GM18858 (cell line): Measurements from ENCODE around the gene AP2A2.

Experiments used
- ATAC-seq: cut with Tn5 transposase; IDR thresholded peaks from one replicate; pipeline ENCODE4 v1.9.1; 2021; ENCODE audit not compliant: unreplicated experiment

The AP2A2 gene

DNA sequence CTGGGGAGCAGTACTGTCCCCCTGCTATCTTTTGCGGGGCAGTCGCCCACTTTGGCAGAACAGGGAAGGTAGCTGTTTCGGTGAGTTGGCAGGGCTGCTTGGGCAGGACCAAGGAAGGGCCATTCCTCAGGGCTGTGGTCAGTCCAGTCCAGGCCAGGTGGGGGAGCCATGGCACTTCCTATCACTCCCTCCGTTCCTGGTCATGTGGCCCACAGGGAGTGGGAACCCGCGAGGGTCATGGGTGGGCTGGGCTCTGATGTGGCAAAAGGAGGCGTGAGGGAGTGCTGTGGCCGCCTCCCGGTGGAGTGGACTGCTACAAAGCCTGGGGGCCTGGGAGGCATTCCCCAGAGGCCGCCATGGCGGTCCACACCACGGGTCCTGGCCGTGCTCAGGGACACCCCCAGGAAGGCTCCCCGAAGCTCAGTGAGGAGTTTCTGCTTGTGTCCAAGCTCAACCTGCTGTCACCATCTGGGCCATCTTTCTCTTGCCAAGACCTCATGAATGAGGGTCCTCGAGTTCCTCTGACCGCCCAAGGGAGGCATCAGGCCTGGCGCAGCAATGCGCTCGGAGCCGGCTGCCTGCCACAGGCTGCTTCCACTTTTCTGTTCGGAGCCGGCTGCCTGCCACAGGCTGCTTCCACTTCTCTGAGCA lies 27.0 kb upstream of the AP2A2 start:
- ATAC-seq = no peak

DNA sequence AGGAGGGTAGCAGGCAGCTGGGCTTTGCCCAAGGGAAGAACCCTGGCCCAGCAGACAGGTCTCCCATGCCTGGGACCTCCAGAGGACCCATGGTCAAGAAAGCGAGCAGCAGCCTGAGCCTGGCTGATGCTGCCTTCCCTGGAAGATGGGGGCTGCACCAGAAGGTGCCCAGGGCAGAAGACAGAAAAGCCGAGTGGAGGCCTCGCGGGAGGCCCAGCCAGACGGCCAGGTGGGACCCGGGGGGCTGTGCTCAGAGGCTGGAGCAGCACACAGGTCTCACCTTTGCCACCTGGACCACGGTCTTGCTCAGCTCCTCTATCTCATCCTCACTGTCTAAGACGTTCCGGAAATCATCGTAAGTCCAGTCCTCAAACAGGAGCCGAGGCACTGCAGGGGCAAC lies 25.9 kb upstream of the AP2A2 start:
- ATAC-seq = no peak

DNA sequence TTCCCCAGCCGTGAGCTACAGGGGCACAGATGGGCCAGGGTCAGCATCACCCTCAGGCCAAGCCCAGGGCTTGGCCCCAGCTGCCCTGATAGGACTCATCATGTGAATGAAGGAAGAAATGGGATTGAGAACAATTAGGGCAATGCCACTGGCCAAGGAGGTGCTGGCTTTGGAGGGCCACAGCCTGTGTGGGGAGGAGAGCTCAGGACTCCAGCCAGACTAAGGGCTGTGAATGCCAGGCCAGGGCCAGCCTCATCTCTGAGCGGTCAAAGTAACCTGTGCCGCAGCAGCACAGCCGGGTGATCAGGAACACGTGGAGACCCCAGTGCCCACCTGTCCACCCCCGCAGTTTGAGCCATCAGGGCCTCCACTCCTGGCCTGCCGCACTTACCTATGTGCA lies 25.1 kb upstream of the AP2A2 start:
- no peak for ATAC-seq

DNA sequence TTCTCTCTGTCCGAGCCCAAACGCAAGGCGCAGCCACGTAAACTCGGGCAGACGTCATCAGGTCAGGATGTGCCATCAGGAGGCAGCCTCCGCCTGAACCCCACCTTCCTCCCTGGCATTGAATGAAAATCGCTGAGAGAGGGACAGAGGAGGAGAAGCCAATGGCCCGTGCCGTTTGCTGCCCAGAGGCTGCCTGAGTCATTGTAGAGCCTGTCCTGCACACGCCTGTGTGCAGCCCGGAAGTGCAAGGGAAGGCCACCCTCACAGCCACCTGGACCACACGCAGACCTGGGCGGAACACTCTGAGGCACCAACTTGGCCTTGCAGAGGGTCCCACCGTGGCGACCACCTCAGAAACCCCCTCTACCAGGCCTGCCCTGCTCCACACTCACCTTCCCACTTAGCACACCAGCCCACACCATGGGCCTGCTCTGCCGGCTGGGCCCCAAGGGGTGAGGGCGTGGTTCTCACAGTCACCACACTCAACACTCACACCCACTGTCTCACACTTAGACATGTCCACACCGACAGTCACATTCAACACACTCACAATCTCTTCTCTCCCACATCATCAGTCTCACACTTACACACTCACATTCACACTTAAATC lies 24.1 kb upstream of the AP2A2 start:
- no peak for ATAC-seq

GRCh38 chr11:904380-904779 lies 21.3 kb upstream of the AP2A2 start:
- no peak for ATAC-seq

- ATAC-seq = no peak
Measured at GRCh38 chr11:905952-906351, 19.7 kb upstream of the AP2A2 start.

GRCh38 chr11:907668-908067 lies 18.0 kb upstream of the AP2A2 start:
- ATAC-seq = no peak

GRCh38 chr11:908273-908672 lies 17.4 kb upstream of the AP2A2 start:
- no peak for ATAC-seq

- no peak for ATAC-seq
Measured at GRCh38 chr11:909406-909805, 16.3 kb upstream of the AP2A2 start.

- ATAC-seq = no peak
Measured at GRCh38 chr11:910044-910588, 15.6 kb upstream of the AP2A2 start.

GRCh38 chr11:910589-911030 lies 15.1 kb upstream of the AP2A2 start, which contains the start of gene CHID1:
Gene CHID1 (minus strand): TSS chr11:910810. CDS start chr11:904816, 5,994 bp downstream.
- peak; percentile 65 for ATAC-seq

GRCh38 chr11:911031-911889 lies 14.4 kb upstream of the AP2A2 start:
- ATAC-seq = peak; percentile 26

DNA sequence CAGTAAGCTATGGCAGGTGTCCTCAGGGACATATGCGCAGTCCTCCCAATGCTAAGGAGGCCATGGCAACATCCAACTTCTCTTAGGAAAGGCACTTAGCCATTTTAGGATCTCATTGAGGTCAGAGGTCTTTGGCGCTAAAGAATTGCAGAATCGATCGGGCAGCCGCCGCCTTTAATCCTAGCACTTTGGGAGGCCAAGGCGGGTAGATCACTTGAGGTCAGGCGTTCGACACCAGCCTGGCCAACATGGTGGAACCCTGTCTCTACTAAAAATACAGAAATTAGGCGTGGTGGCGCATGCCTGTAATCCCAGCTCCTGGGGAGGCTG lies 13.8 kb upstream of the AP2A2 start:
- no peak for ATAC-seq

- no peak for ATAC-seq
Measured at GRCh38 chr11:912266-912665, 13.4 kb upstream of the AP2A2 start.

DNA sequence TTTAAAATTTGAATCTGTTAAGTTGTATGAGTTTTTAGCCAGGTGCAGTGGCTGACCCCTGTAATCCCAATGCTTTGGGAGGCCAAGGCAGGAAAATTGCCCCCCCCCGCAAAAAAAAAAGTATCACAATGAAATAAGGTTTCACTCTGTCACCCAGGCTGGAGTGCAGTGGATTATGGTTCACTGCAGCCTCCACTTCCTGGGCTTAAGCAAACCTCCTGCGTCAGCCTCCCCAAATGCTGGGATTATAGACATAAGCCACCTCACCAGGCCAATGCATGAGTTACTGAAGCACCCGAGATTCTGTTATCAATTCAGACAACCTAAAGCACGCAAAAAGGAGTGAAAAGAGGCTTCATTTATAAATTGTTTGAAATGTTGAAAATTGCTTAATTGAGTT lies 12.6 kb upstream of the AP2A2 start:
- ATAC-seq = no peak

DNA sequence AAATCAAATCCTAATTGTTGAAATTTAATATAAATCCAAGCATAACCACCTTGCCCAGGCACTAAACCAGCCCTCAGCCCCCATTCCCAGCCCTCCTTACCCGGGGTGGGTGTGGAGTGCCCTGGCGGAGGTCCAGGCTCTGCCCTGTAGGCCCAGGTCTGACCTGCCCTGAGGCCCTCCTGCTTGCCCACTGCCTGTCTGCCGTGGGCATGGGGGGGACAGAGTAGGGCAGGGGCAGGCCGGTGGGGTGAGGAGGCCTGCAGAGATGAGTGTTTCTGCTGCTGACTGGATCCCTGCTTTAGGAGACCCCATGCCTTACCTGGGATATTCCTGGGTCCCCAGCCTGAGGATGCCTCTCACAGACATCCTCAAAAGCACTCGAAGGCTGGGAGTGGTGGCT lies 11.5 kb upstream of the AP2A2 start:
- ATAC-seq = no peak

DNA sequence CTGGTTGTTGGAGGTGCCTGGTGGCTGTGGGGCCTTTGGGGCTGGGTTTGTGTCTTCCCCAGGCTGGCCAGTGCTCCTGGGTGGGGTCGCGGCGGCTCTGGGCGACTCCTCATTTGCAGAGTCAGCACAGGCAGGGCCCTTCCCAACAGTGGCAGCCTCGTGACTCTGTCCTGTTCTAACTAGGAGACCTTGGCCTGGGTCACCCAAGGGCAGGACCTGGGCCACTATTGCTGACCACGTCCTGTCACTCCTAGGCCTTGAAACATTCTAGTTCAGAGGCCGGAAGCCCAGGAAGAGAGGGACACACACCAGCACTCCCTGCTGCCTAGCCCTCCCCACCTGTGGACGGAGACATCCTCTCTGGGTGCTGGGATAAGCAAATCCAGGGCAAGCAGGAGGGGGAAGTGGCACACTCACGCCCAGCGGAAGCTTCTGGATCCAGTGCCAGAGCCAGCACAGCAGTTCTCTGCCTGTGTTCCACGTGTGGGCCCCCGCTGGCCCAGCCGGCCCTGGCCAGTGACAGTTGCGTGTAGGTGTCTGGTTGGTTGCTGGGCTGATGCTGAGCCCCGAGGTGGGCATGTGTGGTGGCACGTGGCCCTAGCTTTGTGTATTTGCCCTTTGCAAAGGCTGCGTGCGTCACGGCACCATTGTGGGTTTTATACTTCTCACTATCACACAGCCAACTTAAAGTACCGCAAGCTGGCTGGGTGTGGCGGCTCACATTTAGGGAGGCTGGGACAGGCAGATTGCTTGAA lies 10.7 kb upstream of the AP2A2 start:
- no peak for ATAC-seq

DNA sequence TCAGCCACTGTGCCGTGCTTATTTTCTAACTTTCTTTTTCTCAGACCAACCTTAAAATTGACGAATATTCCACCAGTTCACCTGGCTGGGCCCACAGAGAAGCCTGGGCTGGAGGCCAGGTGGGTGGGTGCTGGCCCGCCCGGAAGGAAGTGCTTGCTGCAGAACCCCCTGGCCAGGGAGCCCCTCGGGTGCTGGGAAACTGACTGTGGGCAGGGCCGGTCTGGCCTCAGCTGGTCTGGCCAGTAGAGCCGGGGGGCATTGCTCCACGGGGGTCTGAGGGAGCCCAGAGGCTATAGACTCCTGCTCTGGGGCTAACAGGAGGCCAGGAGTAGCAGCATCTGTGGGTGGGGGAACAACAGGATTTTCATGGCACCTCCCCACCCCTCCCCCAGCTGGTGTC lies 8.2 kb upstream of the AP2A2 start:
- ATAC-seq = no peak

DNA sequence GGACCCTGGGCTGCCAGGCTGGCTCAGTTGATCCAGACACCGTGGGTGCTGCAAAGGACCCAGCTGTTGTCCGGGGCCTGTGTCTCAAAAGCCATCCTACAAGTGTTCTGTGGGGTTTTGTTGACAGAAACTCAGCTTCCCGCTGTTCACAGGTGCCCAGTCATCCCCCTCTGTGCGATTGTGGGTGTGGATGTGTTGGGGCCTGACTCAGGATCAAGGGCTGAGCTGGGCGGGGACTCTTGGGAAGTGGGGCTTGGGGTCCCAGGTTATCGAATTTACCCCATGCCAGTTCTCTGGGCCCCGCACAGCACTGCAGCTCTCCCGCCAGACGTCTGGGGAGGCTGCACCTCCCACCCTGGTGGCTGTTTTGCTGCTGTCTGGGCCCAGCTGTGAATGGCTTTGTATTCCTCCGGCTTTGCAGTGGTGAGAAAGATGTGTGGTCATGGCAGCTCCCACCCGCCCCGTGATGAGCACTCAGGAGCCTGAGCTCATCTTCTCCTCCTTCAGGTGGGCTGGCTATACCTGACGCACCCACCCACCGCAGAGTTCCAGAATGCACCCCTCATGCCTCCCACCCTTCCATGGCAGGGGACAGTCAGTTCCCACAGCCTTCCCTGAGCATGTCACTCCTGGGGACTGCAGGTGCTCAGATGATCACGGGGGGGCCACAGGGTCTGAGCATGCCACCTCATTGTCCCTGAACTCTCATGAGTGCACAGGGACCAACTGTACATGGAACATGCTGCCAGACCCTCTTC lies 3.6 kb upstream of the AP2A2 start:
- no peak for ATAC-seq

DNA sequence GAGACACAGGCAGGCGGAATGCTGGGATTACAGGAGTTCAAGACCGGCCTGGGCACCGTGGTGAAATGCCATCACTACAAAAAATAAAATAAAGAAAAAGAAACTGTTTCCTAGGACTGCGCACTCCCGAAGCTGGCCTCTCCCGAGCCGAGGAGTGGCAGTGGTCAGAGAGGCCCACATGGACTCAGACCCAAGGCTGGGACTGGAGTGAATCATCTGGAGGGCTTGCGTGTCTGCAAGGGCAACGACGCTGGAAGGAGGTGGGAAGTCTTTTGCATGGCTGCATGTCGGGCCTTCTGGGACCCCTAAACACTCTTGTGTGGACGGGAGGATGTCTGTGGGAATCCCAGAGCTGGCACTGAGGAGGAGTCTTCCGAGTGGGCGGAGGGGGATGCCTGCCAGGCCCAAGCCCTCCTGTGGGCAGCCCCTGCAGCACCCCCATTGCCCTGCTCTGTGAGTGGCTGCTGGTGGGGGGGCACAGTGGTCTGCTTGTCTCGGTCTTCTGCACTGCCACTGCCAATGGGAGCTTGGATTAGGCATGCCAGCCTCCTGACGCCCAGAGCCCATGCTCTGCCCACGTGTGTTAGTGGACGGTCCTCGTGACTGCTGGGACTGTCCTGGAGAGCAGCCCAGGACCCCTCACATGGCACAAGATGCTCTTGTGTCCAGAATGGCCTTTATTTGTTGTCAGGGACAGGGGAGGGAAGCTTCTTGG lies 1.8 kb upstream of the AP2A2 start:
- ATAC-seq = no peak
